Neural cell (in vitro differentiated cells): ENCODE measurements around the gene FADS3. TPM values are rescaled to one million over a fixed set of nuclear protein-coding genes. Genes with fewer than 3 reads are reported as not detected.

ENCODE experiments used
- H2AFZ ChIP-seq: fragments of 200-600, 300-800 bp; sonication (generic), shearing (Covaris generic); 2 replicates; pipeline ENCODE4 v1.6.0; 2014; ENCODE audit warnings: low read depth, mild to moderate bottlenecking, antibody characterized with exemption, low read length, moderate library complexity
- H3F3A ChIP-seq: fragments of 200-600 bp; shearing (Covaris generic); 2 replicates; pipeline ENCODE4 v1.6.1; 2016; ENCODE audit warnings: mild to moderate bottlenecking, moderate library complexity, mixed read lengths, antibody characterized with exemption, low read length; ENCODE audit not compliant: insufficient read depth, poor library complexity, severe bottlenecking
- H3K27ac ChIP-seq: fragments of 200-600, 300-800 bp; sonication (generic), shearing (Covaris generic); 2 replicates; pipeline ENCODE4 v1.5.1; 2014; ENCODE audit warnings: mild to moderate bottlenecking, low read length, moderate library complexity
- H3K27me3 ChIP-seq: fragments of 300-800, 200-600 bp; sonication (generic), shearing (Covaris generic); 2 replicates; pipeline ENCODE4 v1.6.0; 2014; ENCODE audit warnings: mild to moderate bottlenecking, low read depth, low read length, moderate library complexity; ENCODE audit not compliant: insufficient read depth
- H3K36me3 ChIP-seq: fragments of 300-800, 200-600 bp; sonication (generic), shearing (Covaris generic); 2 replicates; pipeline ENCODE4 v1.5.1; 2014; ENCODE audit warnings: mild to moderate bottlenecking, antibody characterized with exemption, low read length, moderate library complexity; ENCODE audit not compliant: insufficient read depth
- H3K4me2 ChIP-seq: fragments of 300-800, 200-600 bp; sonication (generic), shearing (Covaris generic); 2 replicates; pipeline ENCODE4 v1.6.0; 2014; ENCODE audit warnings: mild to moderate bottlenecking, low read length
- H3K4me3 ChIP-seq: fragments of 300-800, 200-600 bp; sonication (generic), shearing (Covaris generic); 2 replicates; pipeline ENCODE4 v1.5.1; 2014; ENCODE audit warnings: mild to moderate bottlenecking, low read length, moderate library complexity
- H3K79me2 ChIP-seq: fragments of 200-600 bp; shearing (Covaris generic); replicated peaks from 2 replicates; pipeline ENCODE4 v1.6.0; 2014; ENCODE audit warnings: mild to moderate bottlenecking, low read length, moderate library complexity; ENCODE audit not compliant: insufficient read depth
- H3K9ac ChIP-seq: fragments of 300-800, 200-600 bp; sonication (generic), shearing (Covaris generic); 2 replicates; pipeline ENCODE4 v1.6.1; 2016; ENCODE audit warnings: mild to moderate bottlenecking, low read length, mixed read lengths
- H3K9me2 ChIP-seq: fragments of 200-600 bp; shearing (Covaris generic); 2 replicates; pipeline ENCODE4 v1.6.1; 2016; ENCODE audit warnings: mild to moderate bottlenecking, low read length, mixed read lengths; ENCODE audit not compliant: insufficient read depth
- H3K9me3 ChIP-seq: fragments of 200-600, 300-800 bp; sonication (generic), shearing (Covaris generic); 2 replicates; pipeline ENCODE4 v1.6.1; 2016; ENCODE audit warnings: mild to moderate bottlenecking, mixed run types, low read length, moderate library complexity, mixed read lengths
- H4K20me1 ChIP-seq: fragments of 200-600 bp; shearing (Covaris generic); 2 replicates; pipeline ENCODE4 v1.6.1; 2016; ENCODE audit warnings: mild to moderate bottlenecking, mixed run types; ENCODE audit not compliant: insufficient read depth
- EP300 ChIP-seq: fragments of 450-650 bp; conservative IDR thresholded peaks from 2 replicates; pipeline ENCODE4 v1.6.1; 2014; ENCODE audit warnings: antibody characterized with exemption, mild to moderate bottlenecking, moderate library complexity; ENCODE audit not compliant: poor library complexity, severe bottlenecking
- EZH2 ChIP-seq: fragments of 200-600, 300-800 bp; shearing (Covaris generic), sonication (generic); IDR thresholded peaks from 2 replicates; pipeline ENCODE4 v1.6.1; 2014; ENCODE audit warnings: antibody characterized with exemption, low read length, borderline replicate concordance, mild to moderate bottlenecking; ENCODE audit not compliant: insufficient read depth, poor library complexity, severe bottlenecking
- MXI1 ChIP-seq: fragments of 450-650 bp; conservative IDR thresholded peaks from 2 replicates; pipeline ENCODE4 v1.6.1; 2014; ENCODE audit warnings: antibody characterized with exemption, mild to moderate bottlenecking; ENCODE audit not compliant: poor library complexity, severe bottlenecking
- POLR2AphosphoS5 ChIP-seq: IDR thresholded peaks from 2 replicates; pipeline ENCODE4 v1.6.1; 2012
- RAD21 ChIP-seq: fragments of 450-650 bp; conservative IDR thresholded peaks from 2 replicates; pipeline ENCODE4 v1.6.1; 2014; ENCODE audit warnings: antibody characterized with exemption, mild to moderate bottlenecking, moderate library complexity
- SMC3 ChIP-seq: fragments of 450-650 bp; conservative IDR thresholded peaks from 2 replicates; pipeline ENCODE4 v1.6.1; 2014; ENCODE audit warnings: antibody characterized with exemption, mild to moderate bottlenecking, moderate library complexity; ENCODE audit not compliant: poor library complexity
- TAF1 ChIP-seq: IDR thresholded peaks from 2 replicates; pipeline ENCODE4 v1.6.1; 2012; ENCODE audit warnings: low read depth
- polyA plus RNA-seq: library from polyadenylated mRNA; depleted of rRNA; stranded (reverse); fragments of >200 nt; gene quantifications from 2 replicates; pipeline ENCODE4 v1.2.3, GENCODE V29; 2014
- TF ChIP-seq, protein P1 (sequence below): fragments of 450-650 bp; IDR thresholded peaks from 2 replicates; pipeline ENCODE4 v1.5.1; 2014; ENCODE audit warnings: antibody characterized with exemption, mild to moderate bottlenecking, moderate library complexity; ENCODE audit not compliant: poor library complexity, severe bottlenecking
- TF ChIP-seq, protein P2 (sequence below): IDR thresholded peaks from 2 replicates; pipeline ENCODE4 v1.6.1; 2012; ENCODE audit warnings: borderline replicate concordance

The FADS3 gene
- polyA plus RNA-seq, 1 donor from 2014 or later: 35.4 TPM

- H4K20me1 ChIP-seq: no peaks in the 10 kb centered on the region
- no peak overlapping the region for H3K4me3 ChIP-seq
- H3K27me3 ChIP-seq: peaks cover 3% of the 10 kb centered on the region
- no peak overlapping the region for H3K9ac ChIP-seq
- H3K27ac ChIP-seq: no peak overlapping the region
- H3K4me2 ChIP-seq: no peak overlapping the region
- no peaks in the 10 kb centered on the region for H3K9me2 ChIP-seq
- no peaks in the 10 kb centered on the region for H3F3A ChIP-seq
- H2AFZ ChIP-seq: no peak overlapping the region
- no peaks in the 10 kb centered on the region for H3K36me3 ChIP-seq
- H3K79me2 ChIP-seq: no peaks in the 10 kb centered on the region
- no peak for TF ChIP-seq MXI1
- TF ChIP-seq TAF1: no peak
- no peak for TF ChIP-seq POLR2AphosphoS5
- no peak for TF ChIP-seq EZH2
- no peak for TF ChIP-seq SMC3
- TF ChIP-seq, protein P1, sequence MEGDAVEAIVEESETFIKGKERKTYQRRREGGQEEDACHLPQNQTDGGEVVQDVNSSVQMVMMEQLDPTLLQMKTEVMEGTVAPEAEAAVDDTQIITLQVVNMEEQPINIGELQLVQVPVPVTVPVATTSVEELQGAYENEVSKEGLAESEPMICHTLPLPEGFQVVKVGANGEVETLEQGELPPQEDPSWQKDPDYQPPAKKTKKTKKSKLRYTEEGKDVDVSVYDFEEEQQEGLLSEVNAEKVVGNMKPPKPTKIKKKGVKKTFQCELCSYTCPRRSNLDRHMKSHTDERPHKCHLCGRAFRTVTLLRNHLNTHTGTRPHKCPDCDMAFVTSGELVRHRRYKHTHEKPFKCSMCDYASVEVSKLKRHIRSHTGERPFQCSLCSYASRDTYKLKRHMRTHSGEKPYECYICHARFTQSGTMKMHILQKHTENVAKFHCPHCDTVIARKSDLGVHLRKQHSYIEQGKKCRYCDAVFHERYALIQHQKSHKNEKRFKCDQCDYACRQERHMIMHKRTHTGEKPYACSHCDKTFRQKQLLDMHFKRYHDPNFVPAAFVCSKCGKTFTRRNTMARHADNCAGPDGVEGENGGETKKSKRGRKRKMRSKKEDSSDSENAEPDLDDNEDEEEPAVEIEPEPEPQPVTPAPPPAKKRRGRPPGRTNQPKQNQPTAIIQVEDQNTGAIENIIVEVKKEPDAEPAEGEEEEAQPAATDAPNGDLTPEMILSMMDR: no peak
- TF ChIP-seq, protein P2, sequence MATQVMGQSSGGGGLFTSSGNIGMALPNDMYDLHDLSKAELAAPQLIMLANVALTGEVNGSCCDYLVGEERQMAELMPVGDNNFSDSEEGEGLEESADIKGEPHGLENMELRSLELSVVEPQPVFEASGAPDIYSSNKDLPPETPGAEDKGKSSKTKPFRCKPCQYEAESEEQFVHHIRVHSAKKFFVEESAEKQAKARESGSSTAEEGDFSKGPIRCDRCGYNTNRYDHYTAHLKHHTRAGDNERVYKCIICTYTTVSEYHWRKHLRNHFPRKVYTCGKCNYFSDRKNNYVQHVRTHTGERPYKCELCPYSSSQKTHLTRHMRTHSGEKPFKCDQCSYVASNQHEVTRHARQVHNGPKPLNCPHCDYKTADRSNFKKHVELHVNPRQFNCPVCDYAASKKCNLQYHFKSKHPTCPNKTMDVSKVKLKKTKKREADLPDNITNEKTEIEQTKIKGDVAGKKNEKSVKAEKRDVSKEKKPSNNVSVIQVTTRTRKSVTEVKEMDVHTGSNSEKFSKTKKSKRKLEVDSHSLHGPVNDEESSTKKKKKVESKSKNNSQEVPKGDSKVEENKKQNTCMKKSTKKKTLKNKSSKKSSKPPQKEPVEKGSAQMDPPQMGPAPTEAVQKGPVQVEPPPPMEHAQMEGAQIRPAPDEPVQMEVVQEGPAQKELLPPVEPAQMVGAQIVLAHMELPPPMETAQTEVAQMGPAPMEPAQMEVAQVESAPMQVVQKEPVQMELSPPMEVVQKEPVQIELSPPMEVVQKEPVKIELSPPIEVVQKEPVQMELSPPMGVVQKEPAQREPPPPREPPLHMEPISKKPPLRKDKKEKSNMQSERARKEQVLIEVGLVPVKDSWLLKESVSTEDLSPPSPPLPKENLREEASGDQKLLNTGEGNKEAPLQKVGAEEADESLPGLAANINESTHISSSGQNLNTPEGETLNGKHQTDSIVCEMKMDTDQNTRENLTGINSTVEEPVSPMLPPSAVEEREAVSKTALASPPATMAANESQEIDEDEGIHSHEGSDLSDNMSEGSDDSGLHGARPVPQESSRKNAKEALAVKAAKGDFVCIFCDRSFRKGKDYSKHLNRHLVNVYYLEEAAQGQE: no peak
- no peak for TF ChIP-seq EP300
- TF ChIP-seq RAD21: no peak
- H3K9me3 ChIP-seq: no peaks in the 10 kb centered on the region
Observed at GRCh38 chr11:61885784-61886580, 5.4 kb downstream of the FADS3 start.

DNA sequence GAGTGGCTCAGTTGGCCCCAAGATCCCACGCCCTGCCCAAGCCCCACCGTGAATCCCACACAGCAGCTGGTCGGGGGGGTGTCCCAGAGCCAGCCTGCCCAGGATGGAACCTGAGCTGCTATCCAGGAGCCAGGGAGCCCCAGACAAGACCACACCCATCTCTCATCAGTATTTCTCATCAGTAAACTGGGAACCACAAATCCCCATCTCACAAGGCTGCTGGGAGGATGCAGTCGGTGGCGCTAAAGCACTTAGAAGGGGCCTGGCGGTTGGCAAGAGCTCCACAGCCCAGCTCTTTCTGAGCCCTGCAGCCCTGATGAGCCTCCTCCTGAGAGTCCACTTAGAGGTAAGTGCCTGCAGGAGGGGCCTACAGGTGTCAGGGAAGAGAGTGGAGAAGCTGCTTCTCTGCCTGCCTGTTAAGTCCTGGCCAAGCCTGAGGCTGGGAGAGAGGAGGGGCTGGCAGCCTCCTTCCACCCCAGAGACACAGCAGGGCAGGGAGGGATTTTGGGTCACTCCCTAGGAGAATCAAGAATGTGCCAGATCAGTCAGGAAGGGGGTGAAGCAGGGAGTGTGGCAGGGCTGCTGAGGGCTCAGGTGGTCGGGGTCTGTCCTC, 6.1 kb downstream of the FADS3 start:
- no peak overlapping the region for H3K27ac ChIP-seq
- H3K4me3 ChIP-seq: no peak overlapping the region
- no peaks in the 10 kb centered on the region for H3K27me3 ChIP-seq
- no peak overlapping the region for H2AFZ ChIP-seq
- H3K4me2 ChIP-seq: no peak overlapping the region
- no peaks in the 10 kb centered on the region for H3K36me3 ChIP-seq
- H3F3A ChIP-seq: no peaks in the 10 kb centered on the region
- H3K79me2 ChIP-seq: no peaks in the 10 kb centered on the region
- no peaks in the 10 kb centered on the region for H3K9me3 ChIP-seq
- H3K9ac ChIP-seq: no peak overlapping the region
- no peaks in the 10 kb centered on the region for H3K9me2 ChIP-seq
- TF ChIP-seq SMC3 (no peak), TAF1 (no peak), EZH2 (no peak), MXI1 (no peak), EP300 (no peak), RAD21 (no peak)
- TF ChIP-seq, protein P1: no peak
- no peaks in the 10 kb centered on the region for H4K20me1 ChIP-seq
